GM23248 (cell line): ENCODE results near the gene MTUS2. TPM values are rescaled to one million over a fixed set of nuclear protein-coding genes. Genes with fewer than 3 reads are reported as not detected.

Source experiments
- DNase-seq: peaks from one replicate; pipeline ENCODE4 v3.0.0-alpha.2; 2015
- H2AFZ ChIP-seq: fragments of 200-600 bp; sonication (generic); 2 replicates; pipeline ENCODE4 v1.6.1; 2016; ENCODE audit warnings: antibody characterized with exemption
- H3F3A ChIP-seq: fragments of 200-600 bp; sonication (generic); 2 replicates; pipeline ENCODE4 v1.6.1; 2016; ENCODE audit warnings: mild to moderate bottlenecking, antibody characterized with exemption, mixed run types; ENCODE audit not compliant: insufficient read depth
- H3K27ac ChIP-seq: fragments of 200-600 bp; sonication (generic); 2 replicates; pipeline ENCODE4 v1.5.1; 2016; ENCODE audit warnings: mild to moderate bottlenecking
- H3K27me3 ChIP-seq: fragments of 200-600 bp; sonication (generic); replicated peaks from 2 replicates; pipeline ENCODE4 v1.6.1; 2016; ENCODE audit warnings: mild to moderate bottlenecking; ENCODE audit not compliant: insufficient read depth
- H3K36me3 ChIP-seq: fragments of 200-600 bp; sonication (generic); 2 replicates; pipeline ENCODE4 v1.6.1; 2016; ENCODE audit warnings: low read depth, mild to moderate bottlenecking
- H3K4me1 ChIP-seq: fragments of 200-600 bp; sonication (generic); 2 replicates; pipeline ENCODE4 v1.6.1; 2016; ENCODE audit warnings: mild to moderate bottlenecking; ENCODE audit not compliant: insufficient read depth
- H3K4me2 ChIP-seq: fragments of 200-600 bp; sonication (generic); one replicate; pipeline ENCODE4 v1.6.1; 2016; ENCODE audit warnings: mild to moderate bottlenecking; ENCODE audit not compliant: unreplicated experiment
- H3K4me3 ChIP-seq: fragments of 200-600 bp; sonication (generic); 2 replicates; pipeline ENCODE4 v1.5.1; 2016; ENCODE audit warnings: mild to moderate bottlenecking
- H3K79me2 ChIP-seq: fragments of 200-600 bp; sonication (generic); 2 replicates; pipeline ENCODE4 v1.6.1; 2016; ENCODE audit warnings: mild to moderate bottlenecking; ENCODE audit not compliant: insufficient read depth
- H3K9ac ChIP-seq: fragments of 200-600 bp; sonication (generic); 2 replicates; pipeline ENCODE4 v1.6.1; 2016; ENCODE audit warnings: mild to moderate bottlenecking
- H3K9me2 ChIP-seq: fragments of 200-600 bp; sonication (generic); 2 replicates; pipeline ENCODE4 v1.6.1; 2016; ENCODE audit warnings: mixed run types, mild to moderate bottlenecking, moderate library complexity; ENCODE audit not compliant: insufficient read depth
- H3K9me3 ChIP-seq: fragments of 200-600 bp; sonication (generic); one replicate; pipeline ENCODE4 v1.6.1; 2017; ENCODE audit warnings: low read depth
- H4K20me1 ChIP-seq: fragments of 200-600 bp; sonication (generic); 2 replicates; pipeline ENCODE4 v1.6.0; 2016; ENCODE audit not compliant: insufficient read depth
- EZH2 ChIP-seq: fragments of 200-600 bp; sonication (generic); IDR thresholded peaks from 2 replicates; pipeline ENCODE4 v1.6.1; 2018; ENCODE audit warnings: antibody characterized with exemption, mild to moderate bottlenecking; ENCODE audit not compliant: insufficient read depth, poor library complexity, severe bottlenecking
- EZH2phosphoT487 ChIP-seq: fragments of 200-600 bp; sonication (generic); IDR thresholded peaks from 2 replicates; pipeline ENCODE4 v1.6.1; 2018; ENCODE audit warnings: antibody characterized with exemption, moderate library complexity, mild to moderate bottlenecking, low read depth; ENCODE audit not compliant: insufficient read depth
- WGBS, 2 experiments: methylation state at CpG; one replicate each; pipeline ENCODE4 v1.1.6; 2015 to 2017; ENCODE audit warnings: low lambda C conversion rate in 2 of 2, low coverage in 1 of 2; ENCODE audit errors: missing lambda C conversion rate in 2 of 2; 5-methylcytosine and 5-hydroxymethylcytosine counted together
- in situ Hi-C: fragments of 300-500 bp; cut with MboI; formaldehyde crosslinking; loops from 2 replicates; pipeline ENCODE4 v1.15.0; 2020
- polyA plus RNA-seq: library from polyadenylated mRNA; unstranded; fragments of >200 nt; fragmentation: Nextera tagmentation; extraction: Ambion mirVana; gene quantifications from 2 replicates; pipeline ENCODE4 v1.2.1, GENCODE V29; 2016
- total RNA-seq: library from RNA; depleted of rRNA; stranded (reverse); fragments of >200 nt; shearing (Covaris generic); gene quantifications from 2 replicates; pipeline ENCODE4 v1.2.3, GENCODE V29; 2014

Gene MTUS2
- total and polyA plus RNA-seq, 2 experiments from 2014 or later = 0.43 to 0.74 TPM

DNA sequence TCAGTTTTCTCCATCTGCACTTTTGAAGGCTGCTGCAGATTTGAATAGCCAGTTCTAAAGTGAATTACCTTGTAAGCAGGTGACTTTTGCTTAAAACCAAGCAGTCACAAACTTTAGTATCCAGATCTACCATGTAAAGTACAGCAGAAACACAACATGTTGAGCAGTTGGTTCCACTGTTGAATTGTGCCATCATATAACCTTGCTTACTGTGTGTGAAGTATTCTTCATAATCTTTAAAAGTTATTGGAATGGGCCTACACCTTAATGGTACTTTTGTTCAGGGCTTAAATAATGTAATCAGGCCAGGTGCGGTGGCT, 23.2 kb upstream of the MTUS2 start:
- Histone ChIP-seq H3K9me3 (no peaks in the 10 kb centered on the region), H3K27me3 (peaks cover 4% of the 10 kb centered on the region), H3K9ac (no peak overlapping the region), H4K20me1 (no peaks in the 10 kb centered on the region), H2AFZ (no peak overlapping the region), H3F3A (peaks cover 8% of the 10 kb centered on the region; the same call in 1 of the 2 replicates), H3K36me3 (no peaks in the 10 kb centered on the region), H3K27ac (no peak overlapping the region), H3K9me2 (no peaks in the 10 kb centered on the region), H3K4me3 (no peak overlapping the region), H3K79me2 (no peaks in the 10 kb centered on the region), H3K4me2 (no peak overlapping the region), H3K4me1 (peaks cover 8% of the 10 kb centered on the region)
- in situ Hi-C loops = loop anchor here (5.0 to 10.0 kb wide), 2 partner anchors 125 to 472 kb away; no protein-coding TSS in a partner anchor
- TF ChIP-seq EZH2phosphoT487 (no peak), EZH2 (no peak)
- WGBS, 2 experiments = 92 to 97% methylated on average over 1 of the region's 1 CpG
- no peak for DNase-seq

GRCh38 chr13:28805193-28805819, 14.8 kb upstream of the MTUS2 start:
- TF ChIP-seq EZH2phosphoT487 (no peak), EZH2 (no peak)
- Histone ChIP-seq H3K4me1 (no peaks in the 10 kb centered on the region), H3K79me2 (no peaks in the 10 kb centered on the region), H3K4me3 (no peak overlapping the region), H3K27ac (no peak overlapping the region), H2AFZ (no peak overlapping the region), H3K9ac (no peak overlapping the region), H3K27me3 (peaks cover 32% of the 10 kb centered on the region), H3K4me2 (no peak overlapping the region), H3F3A (no peaks in the 10 kb centered on the region), H3K9me2 (no peaks in the 10 kb centered on the region), H4K20me1 (no peaks in the 10 kb centered on the region), H3K36me3 (no peaks in the 10 kb centered on the region), H3K9me3 (no peaks in the 10 kb centered on the region)
- in situ Hi-C loops = no loop called here
- WGBS, 2 experiments = 46 to 51% methylated on average over 11 of the region's 11 CpGs
- DNase-seq = peak; percentile 25

DNA sequence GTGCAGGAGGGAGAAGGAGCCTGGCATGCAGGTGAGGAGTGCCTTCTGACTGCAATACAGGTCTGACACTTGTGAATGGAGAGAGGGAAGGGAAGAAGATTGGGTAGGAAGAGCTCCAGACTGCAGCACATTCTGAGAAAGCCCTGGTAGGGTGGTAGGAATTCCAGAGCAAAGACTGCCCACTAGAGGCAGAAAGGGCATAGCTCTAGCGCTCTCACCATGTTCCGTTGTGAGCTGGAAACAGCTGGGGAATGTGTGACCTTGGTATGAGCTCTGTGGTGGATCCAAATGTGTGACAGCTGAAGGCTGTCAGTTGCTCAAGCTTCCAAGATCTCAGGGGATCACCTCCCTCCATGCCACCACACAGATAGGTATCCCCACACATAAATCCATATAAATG, 2.9 kb upstream of the MTUS2 start:
- H3K4me3 ChIP-seq = no peak overlapping the region
- H3K9ac ChIP-seq = no peak overlapping the region
- no peak for TF ChIP-seq EZH2
- TF ChIP-seq EZH2phosphoT487 = no peak
- H3K36me3 ChIP-seq = no peaks in the 10 kb centered on the region
- H3K27ac ChIP-seq = no peak overlapping the region
- no peak overlapping the region for H2AFZ ChIP-seq
- H3K4me2 ChIP-seq = no peak overlapping the region
- no peak for DNase-seq
- H4K20me1 ChIP-seq = no peaks in the 10 kb centered on the region
- in situ Hi-C loops = no loop called here
- no peaks in the 10 kb centered on the region for H3K9me3 ChIP-seq
- H3K9me2 ChIP-seq = no peaks in the 10 kb centered on the region
- H3K79me2 ChIP-seq = no peaks in the 10 kb centered on the region
- peaks cover 11% of the 10 kb centered on the region; the same call in 1 of the 2 replicates for H3F3A ChIP-seq
- H3K27me3 ChIP-seq = peaks cover 19% of the 10 kb centered on the region
- WGBS, 2 experiments = 100% methylated on average over 2 of the region's 2 CpGs
- H3K4me1 ChIP-seq = no peaks in the 10 kb centered on the region

GRCh38 chr13:28819046-28819730, 951 bp upstream of the MTUS2 start:
- TF ChIP-seq EZH2phosphoT487 (no peak), EZH2 (no peak)
- Histone ChIP-seq H3K27me3 (peaks cover 30% of the 10 kb centered on the region), H3K79me2 (no peaks in the 10 kb centered on the region), H3K9me2 (no peaks in the 10 kb centered on the region), H3K27ac (no peak overlapping the region), H4K20me1 (no peaks in the 10 kb centered on the region), H3F3A (peaks cover 11% of the 10 kb centered on the region; the same call in 1 of the 2 replicates), H3K4me2 (peak overlapping the region; percentile 71), H3K9me3 (no peaks in the 10 kb centered on the region), H3K4me1 (no peaks in the 10 kb centered on the region), H3K4me3 (peak overlapping the region; percentile 48), H3K9ac (no peak overlapping the region), H2AFZ (no peak overlapping the region), H3K36me3 (no peaks in the 10 kb centered on the region)
- peak; percentile 56 for DNase-seq
- in situ Hi-C loops = no loop called here
- WGBS, 2 experiments = 2 to 3% methylated on average over 29 of the region's 29 CpGs
